A549 (cell line): ENCODE measurements around the gene POLE2. TPM values are rescaled to one million over a fixed set of nuclear protein-coding genes. Genes with fewer than 3 reads are reported as not detected.
"Not testable (repeated sequence)": the region's sequence is repeated elsewhere in the genome, so short reads cannot be mapped to it uniquely, and the experiment has no call there.

Source experiments
- ATAC-seq, 2 experiments: fragments of 200-7000 bp in 1 of 2; fragments of >200 bp in 1 of 2; cut with Nextera tagmentation in 1 of 2; cut with Tn5 transposase in 1 of 2; 3 replicates each; pipeline versions ENCODE4 v1.8.0 to v1.9.1; 2018 to 2020; ENCODE audit warnings: mild to moderate bottlenecking in 1 of 2, moderate library complexity in 1 of 2
- CTCF ChIA-PET: fragments of 300-600 bp; sonication (Branson Sonifier 250); formaldehyde crosslinking; extraction: SDS; loops from one replicate; lab custom pipeline; 2021; ENCODE audit warnings: antibody characterized with exemption, inconsistent platforms; lab: Yijun Ruan, JAX
- POLR2A ChIA-PET: fragments of 350-600 bp; formaldehyde crosslinking; extraction: SDS; loops from one replicate; lab custom pipeline; 2021; ENCODE audit warnings: antibody characterized with exemption, inconsistent platforms; lab: Yijun Ruan, JAX
- DNase-seq, 2 experiments: peaks; one replicate each; pipeline versions ENCODE4 v3.0.0 to v3.0.0-alpha.2; 2011 to 2016; ENCODE audit warnings: low read depth in 1 of 2, low spot score in 1 of 2
- FAIRE-seq: peaks from 2 replicates; lab custom pipeline; 2011; peaks lifted over from hg19 to GRCh38; lab: Jason Lieb, UNC
- H3K27ac ChIP-seq, 2 experiments: fragments of >200 bp; sonication (Bioruptor Twin); formaldehyde crosslinking; 3 replicates each; pipeline ENCODE4 v1.5.1; 2016 to 2017
- H3K4me1 ChIP-seq: fragments of >200 bp; sonication (Bioruptor Twin); formaldehyde crosslinking; 3 replicates; pipeline ENCODE4 v1.6.1; 2016
- H3K4me2 ChIP-seq: fragments of >200 bp; sonication (Bioruptor Twin); formaldehyde crosslinking; 3 replicates; pipeline ENCODE4 v1.6.1; 2016
- H3K4me3 ChIP-seq: fragments of >200 bp; sonication (Bioruptor Twin); formaldehyde crosslinking; 3 replicates; pipeline ENCODE4 v1.5.1; 2016
- H3K9me3 ChIP-seq: fragments of >200 bp; sonication (Bioruptor Twin); formaldehyde crosslinking; 3 replicates; pipeline ENCODE4 v1.6.1; 2016
- CBX2 ChIP-seq: fragments of 200-600 bp; sonication (generic); IDR thresholded peaks from 2 replicates; pipeline ENCODE4 v1.6.1; 2016; ENCODE audit warnings: low read depth, mild to moderate bottlenecking, borderline replicate concordance
- CEBPB ChIP-seq, 2 experiments: fragments of >200 bp in 1 of 2; sonication (Bioruptor Twin) in 1 of 2; formaldehyde crosslinking in 1 of 2; IDR thresholded peaks; 2 replicates each; pipeline ENCODE4 v1.6.1; 2012 to 2016
- ESRRA ChIP-seq: fragments of 150-350 bp; IDR thresholded peaks from 2 replicates; pipeline ENCODE4 v1.6.1; 2014; ENCODE audit warnings: mild to moderate bottlenecking, low read length, borderline replicate concordance
- HDAC2 ChIP-seq: fragments of 200-600 bp; sonication (generic); IDR thresholded peaks from 2 replicates; pipeline ENCODE4 v1.6.1; 2016
- HEYL ChIP-seq: fragments of 250-450 bp; sonication (Bioruptor Pico); IDR thresholded peaks from 2 replicates; pipeline ENCODE4 v1.8.0; 2021; ENCODE audit warnings: mild to moderate bottlenecking, moderate library complexity
- HOXB5 ChIP-seq: fragments of 250-450 bp; sonication (Bioruptor Pico); IDR thresholded peaks from 2 replicates; pipeline ENCODE4 v1.5.0; 2020; ENCODE audit warnings: mild to moderate bottlenecking, moderate library complexity
- JUN ChIP-seq, 2 experiments: fragments of >200 bp; sonication (Bioruptor Twin); formaldehyde crosslinking; IDR thresholded peaks; 2 replicates in 1 of 2; 3 replicates in 1 of 2; pipeline ENCODE4 v1.6.1; 2016 to 2017
- JUNB ChIP-seq: fragments of >200 bp; sonication (Bioruptor Twin); formaldehyde crosslinking; IDR thresholded peaks from 2 replicates; pipeline ENCODE4 v1.6.1; 2016
- MAFK ChIP-seq: fragments of 450-650 bp; IDR thresholded peaks from 2 replicates; pipeline ENCODE4 v1.6.1; 2014; ENCODE audit not compliant: partially characterized antibody
- MYC ChIP-seq: IDR thresholded peaks from 2 replicates; pipeline ENCODE4 v1.6.1; 2012; ENCODE audit warnings: mild to moderate bottlenecking, inconsistent platforms, low read length, improper control_type of control experiment, borderline replicate concordance
- NFE2L2 ChIP-seq: fragments of 150-350 bp; conservative IDR thresholded peaks from 2 replicates; pipeline ENCODE4 v1.6.1; 2014; ENCODE audit warnings: low read length
- POLR2A ChIP-seq: IDR thresholded peaks from 2 replicates; pipeline ENCODE4 v1.6.1; 2012; ENCODE audit warnings: mild to moderate bottlenecking, low read length
- RARB ChIP-seq: fragments of 250-450 bp; sonication (Bioruptor Pico); IDR thresholded peaks from 2 replicates; pipeline ENCODE4 v1.8.0; 2021; ENCODE audit warnings: mild to moderate bottlenecking, moderate library complexity
- SMC3 ChIP-seq: fragments of >200 bp; sonication (Bioruptor Twin); formaldehyde crosslinking; IDR thresholded peaks from 3 replicates; pipeline ENCODE4 v1.6.1; 2018; ENCODE audit warnings: inconsistent platforms
- TFCP2L1 ChIP-seq: fragments of 250-450 bp; sonication (Bioruptor Pico); IDR thresholded peaks from 2 replicates; pipeline ENCODE4 v1.5.0; 2021; ENCODE audit warnings: mild to moderate bottlenecking
- TP53 ChIP-seq: fragments of 250-450 bp; sonication (Bioruptor Pico); IDR thresholded peaks from 2 replicates; pipeline ENCODE4 v1.5.0; 2021; ENCODE audit warnings: mild to moderate bottlenecking, moderate library complexity
- ZSCAN20 ChIP-seq: fragments of 250-450 bp; sonication (Bioruptor Pico); IDR thresholded peaks from 2 replicates; pipeline ENCODE4 v1.8.0; 2022; ENCODE audit warnings: mild to moderate bottlenecking, moderate library complexity
- WGBS: methylation state at CpG from one replicate; pipeline ENCODE4 v1.1.6; 2017; ENCODE audit errors: missing lambda C conversion rate; 5-methylcytosine and 5-hydroxymethylcytosine counted together
- polyA plus RNA-seq, 4 experiments: library from polyadenylated mRNA; depleted of rRNA in 3 of 4; stranded (reverse); fragments of >200 nt; fragmentation: RNase III in 1 of 4; extraction: RNeasy Plus Mini Kit Qiagen cat#74134 plus additional on column Dnase treatment in 1 of 4; gene quantifications; 2 replicates in 3 of 4; 3 replicates in 1 of 4; pipeline ENCODE4 v1.2.3, GENCODE V29; 2011 to 2017
- TF ChIP-seq, protein P1 (sequence below): IDR thresholded peaks from 2 replicates; pipeline ENCODE4 v1.6.1; 2012; ENCODE audit warnings: low read depth, borderline replicate concordance
- TF ChIP-seq, protein P2 (sequence below): IDR thresholded peaks from 2 replicates; pipeline ENCODE4 v1.6.1; 2012
- TF ChIP-seq, protein P3 (sequence below): fragments of >200 bp; sonication (Bioruptor Twin); formaldehyde crosslinking; IDR thresholded peaks from 2 replicates; pipeline ENCODE4 v1.6.1; 2016

POLE2 gene
- polyA plus RNA-seq, 2 of the 4 experiments (the other 2 are of a cell fraction) = 20.2 to 28.1 TPM

DNA sequence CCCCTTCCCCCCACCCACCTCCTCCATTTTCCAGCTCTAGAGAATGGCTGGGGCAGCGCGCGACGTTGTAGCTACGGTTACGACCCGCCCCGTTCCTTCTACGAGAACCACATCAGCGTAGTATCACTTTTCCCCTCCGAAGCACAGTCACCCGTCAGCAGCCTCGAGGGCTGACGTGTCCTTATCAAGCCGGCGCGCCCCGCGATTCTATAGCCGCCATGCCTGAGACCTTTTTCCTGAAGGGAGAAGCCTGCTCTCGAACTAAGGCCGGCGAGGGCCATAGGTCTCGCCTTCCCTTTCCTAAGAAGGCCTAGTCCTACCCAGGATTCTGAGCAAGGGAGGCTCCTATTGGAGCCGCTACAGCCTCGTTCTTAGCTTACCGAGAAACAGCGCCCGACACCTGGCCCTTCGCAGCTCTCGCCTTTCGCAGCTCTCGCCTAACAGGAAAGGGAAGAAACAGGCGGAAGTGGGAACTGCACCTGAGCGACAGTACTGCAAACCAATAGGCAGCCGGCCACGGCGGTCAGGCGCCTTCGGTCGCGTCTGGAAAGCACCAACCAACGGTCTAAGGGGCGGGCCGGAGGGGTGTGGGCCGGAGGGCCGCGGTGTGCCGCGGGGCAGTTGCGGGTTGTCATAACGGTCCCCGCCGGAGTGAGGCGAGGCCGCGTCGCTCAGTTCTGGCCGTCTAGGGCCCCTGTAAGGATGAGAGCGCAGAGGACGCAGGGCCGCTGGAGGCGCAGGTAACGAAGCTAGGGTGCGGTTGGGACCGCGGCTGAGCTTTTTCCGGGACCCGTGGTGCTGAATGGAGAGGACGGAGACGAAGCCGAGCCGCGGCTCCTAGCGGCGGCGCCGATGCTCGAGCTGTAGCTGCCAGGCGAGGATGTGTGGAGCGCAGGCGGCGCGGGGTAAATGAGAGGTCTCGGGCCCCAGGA, 67.6 kb downstream of the POLE2 start, which contains the start of the genes MGAT2 and RPL36AL (continued):
- TF ChIP-seq, protein P1, sequence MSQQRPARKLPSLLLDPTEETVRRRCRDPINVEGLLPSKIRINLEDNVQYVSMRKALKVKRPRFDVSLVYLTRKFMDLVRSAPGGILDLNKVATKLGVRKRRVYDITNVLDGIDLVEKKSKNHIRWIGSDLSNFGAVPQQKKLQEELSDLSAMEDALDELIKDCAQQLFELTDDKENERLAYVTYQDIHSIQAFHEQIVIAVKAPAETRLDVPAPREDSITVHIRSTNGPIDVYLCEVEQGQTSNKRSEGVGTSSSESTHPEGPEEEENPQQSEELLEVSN = no peak; the same call in 1 of the 2 replicates
- TF ChIP-seq HDAC2 (no peak), SMC3 (no peak), RARB (CRISPR knock-in tag) (no peak), POLR2A (peak; percentile 94), CEBPB (IDR thresholded peaks at IDR 0.05) (no peak)
- TF ChIP-seq, protein P2, sequence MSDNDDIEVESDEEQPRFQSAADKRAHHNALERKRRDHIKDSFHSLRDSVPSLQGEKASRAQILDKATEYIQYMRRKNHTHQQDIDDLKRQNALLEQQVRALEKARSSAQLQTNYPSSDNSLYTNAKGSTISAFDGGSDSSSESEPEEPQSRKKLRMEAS = peak; percentile 73
- TF ChIP-seq, all 56 proteins: peak for 11

DNA sequence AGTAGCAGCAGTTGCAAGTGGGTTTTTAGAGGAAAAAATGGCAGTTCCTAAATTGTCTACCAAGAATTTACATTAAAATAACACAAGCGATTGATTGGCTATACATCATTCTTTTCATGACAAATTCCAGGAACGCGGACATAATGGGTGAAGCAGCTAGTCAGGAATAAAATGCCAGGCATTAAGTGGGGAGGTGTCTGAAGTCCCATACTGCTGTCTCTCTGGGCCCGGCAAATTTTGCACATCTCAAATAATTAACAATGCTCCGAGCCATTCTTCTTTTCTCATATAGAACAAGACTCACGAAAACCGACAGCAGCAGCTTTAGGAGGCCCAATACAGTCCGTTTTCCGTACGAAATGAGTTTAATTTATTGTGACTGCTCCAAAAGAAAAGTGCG, 68.3 kb downstream of the POLE2 start:
- Histone ChIP-seq H3K4me2 (peak overlapping the region; percentile 81), H3K4me3 (peak overlapping the region; percentile 78), H3K27ac (peak overlapping the region; percentile 95 to 96), H3K4me1 (peaks cover 51% of the 10 kb centered on the region), H3K9me3 (no peaks in the 10 kb centered on the region)
- WGBS = under 1% methylated on average over 11 of the region's 11 CpGs
- TF ChIP-seq HEYL (CRISPR knock-in tag) (no peak), CBX2 (no peak), HOXB5 (CRISPR knock-in tag) (no peak), MYC (no peak), NFE2L2 (no peak), TP53 (CRISPR knock-in tag) (no peak), ZSCAN20 (no peak), MAFK (no peak), JUNB (no peak), ESRRA (no peak), HDAC2 (no peak), TFCP2L1 (no peak), JUN (IDR thresholded peaks at IDR 0.05) (no peak)
- TF ChIP-seq, protein P2 = no peak
- TF ChIP-seq, protein P1 = no peak
- TF ChIP-seq, protein P3, sequence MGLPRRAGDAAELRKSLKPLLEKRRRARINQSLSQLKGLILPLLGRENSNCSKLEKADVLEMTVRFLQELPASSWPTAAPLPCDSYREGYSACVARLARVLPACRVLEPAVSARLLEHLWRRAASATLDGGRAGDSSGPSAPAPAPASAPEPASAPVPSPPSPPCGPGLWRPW = no peak
- ATAC-seq (no peak), FAIRE-seq (no peak), DNase-seq (no peak)
- CTCF ChIA-PET = interaction anchor here (0.7 to 5.2 kb wide), 6 partner anchors 7 to 29 kb away, joined by 3 to 55 read pairs (median 5); partner anchors contain the start of gene DNAAF2
- POLR2A ChIA-PET = interaction anchor here (0.6 to 3.3 kb wide), 21 partner anchors 8 to 243 kb away, joined by 3 to 50 read pairs (median 4); partner anchors contain the start of genes DNAAF2, KLHDC2, LRR1 and NEMF

DNA sequence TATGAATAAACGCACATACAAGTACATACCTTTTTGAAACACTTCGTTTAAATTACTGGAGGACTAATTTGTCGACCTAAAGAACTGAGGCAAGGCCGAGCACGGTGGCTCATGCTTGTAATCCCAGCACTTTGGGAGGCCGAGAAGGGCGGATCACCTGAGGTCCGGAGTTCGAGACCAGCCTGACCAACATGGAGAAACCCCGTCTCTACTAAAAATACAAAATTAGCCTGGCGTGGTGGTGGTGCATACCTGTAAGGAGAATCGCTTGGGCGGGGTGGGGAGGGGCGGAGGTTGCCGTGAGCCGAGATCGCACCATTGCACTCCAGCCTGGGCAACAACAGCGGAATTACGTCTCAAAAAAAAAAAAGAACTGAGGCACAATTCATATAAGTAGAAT, 68.7 kb downstream of the POLE2 start:
- POLR2A ChIA-PET = interaction anchor here (2.3 to 3.3 kb wide), 3 partner anchors 13 to 21 kb away, joined by 13 to 46 read pairs (median 23); partner anchors contain the start of genes DNAAF2 and LRR1

More for the DNA sequence above, 68.7 kb downstream of the POLE2 start:
- Histone ChIP-seq H3K4me1 (peaks cover 47% of the 10 kb centered on the region), H3K27ac (peak overlapping the region; percentile 95 to 96), H3K4me2 (peak overlapping the region; percentile 81), H3K4me3 (peak overlapping the region; percentile 78)
- DNase-seq, ATAC-seq, H3K9me3 ChIP-seq, FAIRE-seq, CTCF ChIA-PET: not testable (repeated sequence)
- WGBS = 10% methylated on average over 18 of the region's 19 CpGs
